ENCODE data around the gene SLC16A7. TPM values are rescaled to one million over a fixed set of nuclear protein-coding genes. Genes with fewer than 3 reads are reported as not detected.
"Not testable (repeated sequence)": the region's sequence is repeated elsewhere in the genome, so short reads cannot be mapped to it uniquely, and the experiment has no call there.

The SLC16A7 gene
- total RNA-seq, 4 donors from 2014 or later = 16.9 to 45.4 (median 27.1) TPM

DNA sequence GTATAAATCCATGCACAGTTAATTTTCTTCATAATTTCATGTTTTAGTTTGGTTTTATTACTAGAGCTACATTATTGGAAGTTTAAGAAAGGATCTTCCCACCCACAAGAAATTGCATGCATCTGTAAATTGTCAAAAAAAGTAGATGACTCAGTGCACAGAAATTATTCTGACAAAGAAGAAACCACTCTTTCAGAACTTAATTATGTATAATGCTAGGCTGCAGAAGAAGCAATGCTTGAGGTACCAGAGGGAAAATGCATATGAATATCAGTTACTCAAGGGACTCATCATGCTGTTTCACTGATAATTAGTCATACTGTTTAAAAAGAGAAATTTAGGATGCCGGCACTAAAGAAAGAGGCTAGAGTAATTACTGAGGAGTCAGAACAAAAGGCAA is 147.0 kb downstream of the SLC16A7 start:
- H3K4me1 ChIP-seq = peaks cover 0 to 4% (median 0%) of the 10 kb centered on the region in 4 donors
- no peak overlapping the region for H3K4me3 ChIP-seq
- no peaks in the 10 kb centered on the region for H3K9me3 ChIP-seq
- intact Hi-C loops (cut with DNase I) = no loop called here
- DNase-seq (ENCODE audit: extremely low spot score) = no peak
- no peak overlapping the region for H3K27ac ChIP-seq (replicated peaks in 1 of 4)
- H3K36me3 ChIP-seq = peaks cover 0 to 3% (median 0%) of the 10 kb centered on the region in 4 donors
- 83% methylated on average over 1 of the region's 1 CpG for WGBS
- H3K27me3 ChIP-seq = no peaks in the 10 kb centered on the region
- TF ChIP-seq, protein P1, sequence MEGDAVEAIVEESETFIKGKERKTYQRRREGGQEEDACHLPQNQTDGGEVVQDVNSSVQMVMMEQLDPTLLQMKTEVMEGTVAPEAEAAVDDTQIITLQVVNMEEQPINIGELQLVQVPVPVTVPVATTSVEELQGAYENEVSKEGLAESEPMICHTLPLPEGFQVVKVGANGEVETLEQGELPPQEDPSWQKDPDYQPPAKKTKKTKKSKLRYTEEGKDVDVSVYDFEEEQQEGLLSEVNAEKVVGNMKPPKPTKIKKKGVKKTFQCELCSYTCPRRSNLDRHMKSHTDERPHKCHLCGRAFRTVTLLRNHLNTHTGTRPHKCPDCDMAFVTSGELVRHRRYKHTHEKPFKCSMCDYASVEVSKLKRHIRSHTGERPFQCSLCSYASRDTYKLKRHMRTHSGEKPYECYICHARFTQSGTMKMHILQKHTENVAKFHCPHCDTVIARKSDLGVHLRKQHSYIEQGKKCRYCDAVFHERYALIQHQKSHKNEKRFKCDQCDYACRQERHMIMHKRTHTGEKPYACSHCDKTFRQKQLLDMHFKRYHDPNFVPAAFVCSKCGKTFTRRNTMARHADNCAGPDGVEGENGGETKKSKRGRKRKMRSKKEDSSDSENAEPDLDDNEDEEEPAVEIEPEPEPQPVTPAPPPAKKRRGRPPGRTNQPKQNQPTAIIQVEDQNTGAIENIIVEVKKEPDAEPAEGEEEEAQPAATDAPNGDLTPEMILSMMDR (IDR thresholded peaks at IDR 0.05) = no peak
- TF ChIP-seq EP300 (IDR thresholded peaks at IDR 0.05) = no peak
- no peak for TF ChIP-seq POLR2A (IDR thresholded peaks at IDR 0.05; ENCODE audit: low read depth)
- no peak for TF ChIP-seq POLR2AphosphoS5 (IDR thresholded peaks at IDR 0.05)

DNA sequence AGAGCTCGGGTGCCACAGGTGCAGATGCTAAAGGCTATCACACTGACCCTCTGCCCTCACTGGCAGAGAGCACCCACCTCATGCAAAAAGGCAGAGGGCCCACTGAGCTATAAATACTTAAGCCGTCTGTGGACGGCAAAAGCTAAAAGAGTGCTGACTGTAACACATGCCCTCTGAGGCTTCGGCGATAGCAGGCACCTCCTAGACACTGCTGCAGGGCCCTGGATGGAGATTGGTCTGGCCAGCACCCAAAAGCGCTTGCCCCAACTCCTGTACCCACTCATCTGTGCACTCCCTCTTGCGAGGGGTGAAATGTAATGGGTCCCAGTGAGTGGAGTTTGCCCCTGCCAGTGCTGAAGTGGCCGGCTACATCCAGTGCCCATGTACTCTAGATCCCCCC is 148.7 kb downstream of the SLC16A7 start:
- Histone ChIP-seq H3K27me3 (no peaks in the 10 kb centered on the region), H3K4me1 (no peaks in the 10 kb centered on the region), H3K9me3 (no peaks in the 10 kb centered on the region), H3K36me3 (peaks cover 0 to 3% (median 0%) of the 10 kb centered on the region in 4 donors), H3K27ac (replicated peaks in 1 of 4) (no peak overlapping the region), H3K4me3 (no peak overlapping the region)
- TF ChIP-seq EP300 (IDR thresholded peaks at IDR 0.05) = no peak
- TF ChIP-seq, protein P1 (IDR thresholded peaks at IDR 0.05) = no peak
- TF ChIP-seq POLR2A (IDR thresholded peaks at IDR 0.05; ENCODE audit: low read depth) = no peak
- TF ChIP-seq POLR2AphosphoS5 (IDR thresholded peaks at IDR 0.05) = no peak
- DNase-seq (ENCODE audit: extremely low spot score) = no peak
- WGBS = over 99% methylated on average over 7 of the region's 8 CpGs
- intact Hi-C loops (cut with DNase I) = no loop called here

- H3K27ac ChIP-seq (replicated peaks in 1 of 4); H3K4me3 ChIP-seq; H3K27me3 ChIP-seq; intact Hi-C loops (cut with DNase I); H3K36me3 ChIP-seq; DNase-seq (ENCODE audit: extremely low spot score); H3K9me3 ChIP-seq; H3K4me1 ChIP-seq: not testable (repeated sequence)
- WGBS = 98% methylated on average over 19 of the region's 19 CpGs
Observed at GRCh38 chr12:59751091-59751490, 155.3 kb downstream of the SLC16A7 start.

- no peak for DNase-seq (ENCODE audit: extremely low spot score)
- no peaks in the 10 kb centered on the region for H3K4me1 ChIP-seq
- H3K27me3 ChIP-seq = no peaks in the 10 kb centered on the region
- intact Hi-C loops (cut with DNase I) = no loop called here
- TF ChIP-seq, protein P1 (IDR thresholded peaks at IDR 0.05) = no peak
- TF ChIP-seq EP300 (IDR thresholded peaks at IDR 0.05) (no peak), POLR2AphosphoS5 (IDR thresholded peaks at IDR 0.05) (no peak), POLR2A (IDR thresholded peaks at IDR 0.05; ENCODE audit: low read depth) (no peak)
- no peaks in the 10 kb centered on the region for H3K9me3 ChIP-seq
- H3K4me3 ChIP-seq = no peak overlapping the region
- no peak overlapping the region for H3K27ac ChIP-seq (replicated peaks in 1 of 4)
- no peaks in the 10 kb centered on the region for H3K36me3 ChIP-seq
Observed at GRCh38 chr12:59761542-59761941, 165.7 kb downstream of the SLC16A7 start.

GRCh38 chr12:59763835-59764234 is 168.0 kb downstream of the SLC16A7 start:
- intact Hi-C loops (cut with DNase I) = no loop called here
- TF ChIP-seq EP300 (IDR thresholded peaks at IDR 0.05) (no peak), POLR2A (IDR thresholded peaks at IDR 0.05; ENCODE audit: low read depth) (no peak), POLR2AphosphoS5 (IDR thresholded peaks at IDR 0.05) (no peak)
- TF ChIP-seq, protein P1 (IDR thresholded peaks at IDR 0.05) = no peak
- Histone ChIP-seq H3K27me3 (no peaks in the 10 kb centered on the region), H3K4me1 (no peaks in the 10 kb centered on the region), H3K27ac (replicated peaks in 1 of 4) (no peak overlapping the region), H3K4me3 (no peak overlapping the region), H3K9me3 (peaks cover 0 to 5% (median 4%) of the 10 kb centered on the region in 4 donors), H3K36me3 (no peaks in the 10 kb centered on the region)
- no peak for DNase-seq (ENCODE audit: extremely low spot score)
